Stimulated activated CD8-positive, alpha-beta memory T cell treated with anti-CD3 and anti-CD28 coated beads, Interleukin-12 subunit alpha, Interleukin-12 subunit beta, amount 100 ng/mL, for 1 hour (primary cell): ENCODE data around the gene PHF23.
"Not testable (repeated sequence)": the region's sequence is repeated elsewhere in the genome, so short reads cannot be mapped to it uniquely, and the experiment has no call there.

Experiments used
- DNase-seq: peaks from one replicate; pipeline ENCODE4 v3.0.0-alpha.2; 2020; ENCODE audit warnings: low read depth

PHF23 gene

GRCh38 chr17:7258731-7259554 lies 19.7 kb upstream of the PHF23 start:
- DNase-seq = no peak

GRCh38 chr17:7256766-7257456 lies 17.7 kb upstream of the PHF23 start:
- no peak for DNase-seq

DNA sequence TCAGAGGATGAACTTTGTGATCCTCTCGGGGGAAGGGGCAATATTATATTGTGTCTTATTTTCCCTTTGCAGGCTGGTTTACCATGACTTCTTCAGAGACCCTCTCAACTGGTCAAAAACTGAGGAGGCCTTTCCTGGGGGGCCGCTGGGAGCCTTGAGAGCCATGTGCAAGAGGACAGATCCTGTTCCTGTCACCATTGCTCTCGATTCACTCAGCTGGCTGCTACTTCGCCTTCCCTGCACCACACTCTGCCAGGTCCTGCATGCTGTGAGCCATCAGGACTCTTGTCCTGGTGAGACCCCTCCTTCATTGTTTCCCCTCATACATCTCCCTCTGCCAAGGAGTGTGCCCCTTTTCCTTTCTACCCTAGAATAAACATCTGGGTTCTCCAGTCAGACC lies 15.3 kb upstream of the PHF23 start:
- DNase-seq = no peak

DNA sequence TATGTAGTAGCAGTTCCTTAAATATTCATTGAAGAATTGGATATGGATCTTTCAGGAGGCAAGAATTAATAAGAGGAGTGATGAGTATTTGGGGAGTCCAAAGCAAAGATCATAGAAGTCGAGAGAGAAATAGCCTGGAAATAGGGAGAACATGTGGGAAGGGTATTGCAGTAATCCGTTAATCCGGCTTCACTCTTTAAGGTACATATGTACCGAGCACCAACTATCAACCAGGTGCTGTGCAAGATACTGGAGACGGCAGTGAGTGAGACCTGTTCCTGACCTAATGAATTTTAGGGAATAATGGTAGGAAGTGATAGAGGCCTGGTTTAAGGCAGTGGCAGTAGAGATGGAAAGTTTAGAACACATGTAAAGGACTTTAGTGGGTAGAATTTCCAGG lies 13.8 kb upstream of the PHF23 start:
- no peak for DNase-seq

GRCh38 chr17:7252176-7253043 lies 13.2 kb upstream of the PHF23 start, which contains the start of gene ELP5:
TSS of gene ELP5 (plus strand) at chr17:7252215. CDS start at chr17:7252551, 336 bp downstream.
- peak; percentile 75 for DNase-seq

GRCh38 chr17:7251661-7252175 lies 12.5 kb upstream of the PHF23 start, which contains the start of gene CTDNEP1:
TSS of gene CTDNEP1 (minus strand) at chr17:7251734. CDS start at chr17:7251296, 438 bp downstream.
- peak; percentile 100 for DNase-seq

GRCh38 chr17:7250695-7251627 lies 11.7 kb upstream of the PHF23 start:
- DNase-seq = no peak

DNA sequence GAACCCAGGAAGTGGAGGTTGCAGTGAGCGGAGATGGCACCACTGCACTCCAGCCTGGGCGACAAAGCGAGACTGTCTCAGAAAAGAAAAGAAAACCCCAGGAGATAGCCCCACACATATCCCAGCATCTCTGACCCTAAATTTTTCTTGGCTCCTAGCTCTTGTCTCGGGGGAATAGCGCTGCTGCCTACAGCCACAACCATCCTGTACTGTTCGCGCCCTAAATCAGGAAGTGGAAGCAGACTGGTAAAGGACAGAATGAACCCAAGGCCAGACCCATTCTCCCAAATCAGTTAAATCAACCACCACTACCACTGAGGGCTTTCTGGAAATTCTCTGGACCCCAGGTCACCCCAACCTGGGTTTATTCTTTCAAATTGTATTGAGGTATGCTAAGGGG lies 10.6 kb upstream of the PHF23 start:
- no peak for DNase-seq

GRCh38 chr17:7249214-7249613 lies 10.0 kb upstream of the PHF23 start:
- DNase-seq = no peak

- DNase-seq = no peak
Measured at GRCh38 chr17:7248796-7249195, 9.5 kb upstream of the PHF23 start.

DNA sequence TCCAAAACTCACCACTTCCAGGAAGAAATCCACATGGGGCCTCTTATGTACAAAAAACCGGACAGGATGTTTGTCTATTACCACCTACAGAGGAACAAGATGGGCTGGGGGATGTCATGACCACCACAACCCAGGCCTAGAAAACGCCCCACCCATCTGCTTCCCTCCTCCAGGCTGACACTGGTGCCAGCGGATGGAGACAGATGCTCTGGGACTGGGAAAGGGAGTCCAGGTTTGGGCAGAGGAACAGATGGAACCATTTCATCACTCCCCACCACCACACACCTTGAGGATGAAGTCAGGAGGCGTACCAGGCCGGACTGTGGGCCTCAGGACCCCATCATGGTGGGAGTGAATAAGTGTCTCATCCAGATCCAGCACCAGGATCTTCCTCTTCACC lies 7.5 kb upstream of the PHF23 start:
- DNase-seq = no peak

GRCh38 chr17:7243838-7244237 lies 4.6 kb upstream of the PHF23 start:
- not testable (repeated sequence) for DNase-seq

- DNase-seq = no peak
Measured at GRCh38 chr17:7243453-7243729, 4.1 kb upstream of the PHF23 start.

DNA sequence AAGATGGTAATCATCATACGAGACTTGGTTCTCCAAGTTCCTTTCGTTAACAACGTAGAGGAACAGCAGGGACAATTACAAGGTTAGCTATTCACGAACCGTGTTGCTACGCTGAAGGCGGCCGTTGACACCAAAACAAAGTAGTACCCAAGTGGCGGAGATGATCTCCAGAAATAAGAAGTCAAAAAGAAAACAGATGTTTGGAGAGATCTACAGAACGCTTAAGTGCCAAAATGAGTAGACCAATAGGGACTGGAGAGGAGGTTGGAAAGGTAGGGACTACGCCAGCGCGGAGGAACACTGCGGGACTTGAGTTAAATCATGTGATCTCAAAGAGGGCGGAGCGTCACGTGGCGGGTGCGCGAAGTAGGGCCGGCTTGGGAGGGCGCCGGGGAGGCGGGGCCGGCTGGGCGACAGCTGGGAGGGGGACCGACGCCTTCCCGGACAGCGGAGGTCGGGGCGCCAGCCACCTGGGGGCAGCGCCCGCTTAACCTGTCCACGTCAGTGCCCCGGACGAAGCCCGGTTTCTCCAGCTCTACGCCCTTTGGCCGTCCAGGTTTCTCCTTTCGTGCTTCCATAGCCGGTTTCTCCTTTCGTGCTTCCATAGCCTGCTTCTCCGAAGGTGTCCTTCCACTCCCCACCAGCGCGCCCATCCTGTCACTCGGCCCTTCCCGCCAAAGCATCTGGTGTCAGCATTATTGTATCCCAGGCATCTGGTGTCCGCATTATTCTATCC lies 3.6 kb upstream of the PHF23 start:
- peak; percentile 92 for DNase-seq

DNA sequence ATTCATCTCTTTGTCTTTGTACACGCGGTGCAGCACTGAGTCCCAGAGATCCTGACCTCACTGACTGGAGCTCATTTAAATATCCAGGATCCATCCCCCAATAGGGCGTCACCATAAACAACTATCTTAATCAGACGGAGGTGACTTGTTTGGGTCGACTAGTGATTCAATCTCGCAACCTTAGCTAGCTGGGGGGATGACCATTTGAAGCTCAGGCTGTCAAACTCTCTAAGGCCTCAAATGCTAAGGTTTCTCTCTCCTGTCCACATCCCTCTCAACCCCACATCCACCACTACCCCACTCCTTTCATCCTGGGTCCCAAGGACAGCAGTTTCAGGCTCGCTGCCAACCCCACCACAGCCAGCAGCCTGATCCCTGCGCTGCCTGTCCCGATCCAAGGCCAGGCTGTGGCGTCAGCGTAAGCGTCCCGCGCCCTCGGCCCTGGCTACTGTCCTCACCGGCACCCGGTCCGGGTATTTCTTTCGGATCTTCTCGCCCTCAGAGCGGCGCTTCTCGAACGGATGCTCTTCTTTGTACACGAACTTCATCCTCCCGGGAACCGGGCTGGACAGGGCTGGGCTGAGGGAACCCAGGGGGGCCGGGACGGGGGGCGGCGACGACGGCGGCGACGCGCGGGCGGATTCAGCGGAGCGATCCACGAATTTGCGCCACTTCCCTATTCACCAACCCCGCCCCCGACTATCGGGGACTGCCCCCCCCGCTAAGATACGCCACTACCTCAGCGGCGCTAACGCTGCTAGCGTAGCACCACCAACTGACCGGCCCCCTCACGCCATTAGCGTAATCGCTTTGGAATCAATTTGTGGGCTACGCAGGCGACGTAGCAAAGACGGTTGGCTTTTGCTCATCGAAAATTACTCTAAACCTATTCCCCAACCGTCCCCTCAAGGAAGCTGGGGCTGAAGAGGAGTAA lies 2.8 kb upstream of the PHF23 start, which contains the start of gene GABARAP:
GABARAP (minus strand) TSS at position 667 of the 934 bp plus-strand sequence; CDS start at position 548, 119 bp downstream.
- peak; percentile 91 for DNase-seq

DNA sequence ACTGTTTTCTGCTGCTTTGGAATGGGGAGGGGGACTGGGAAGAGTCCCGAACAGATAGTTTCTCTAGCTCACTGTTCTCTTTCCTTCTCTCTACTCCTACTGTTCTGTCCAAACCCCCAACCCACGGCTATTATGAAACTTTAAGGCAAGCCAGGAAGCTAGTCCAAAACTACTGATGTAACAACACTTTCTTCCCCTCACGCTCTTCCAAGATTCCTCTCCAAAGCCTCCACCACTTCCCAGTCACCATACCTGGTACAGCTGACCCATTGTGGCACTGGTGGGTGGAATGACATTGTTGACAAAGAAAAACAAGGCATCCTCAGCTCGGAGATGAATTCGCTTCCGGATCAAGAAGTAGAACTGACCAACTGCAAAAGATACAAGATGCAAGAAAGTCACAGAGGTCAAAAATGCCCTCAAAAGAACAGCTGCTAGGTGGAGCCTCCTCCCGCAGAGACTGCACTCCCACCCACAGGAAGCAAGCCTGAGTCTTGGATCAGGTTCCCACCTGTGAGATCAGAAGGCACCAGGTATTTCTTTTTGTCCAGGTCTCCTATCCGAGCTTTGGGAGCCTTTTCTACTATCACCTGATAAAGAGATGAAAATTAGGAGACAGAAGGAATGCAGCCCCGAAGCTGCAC lies 2.0 kb upstream of the PHF23 start:
- no peak for DNase-seq

DNA sequence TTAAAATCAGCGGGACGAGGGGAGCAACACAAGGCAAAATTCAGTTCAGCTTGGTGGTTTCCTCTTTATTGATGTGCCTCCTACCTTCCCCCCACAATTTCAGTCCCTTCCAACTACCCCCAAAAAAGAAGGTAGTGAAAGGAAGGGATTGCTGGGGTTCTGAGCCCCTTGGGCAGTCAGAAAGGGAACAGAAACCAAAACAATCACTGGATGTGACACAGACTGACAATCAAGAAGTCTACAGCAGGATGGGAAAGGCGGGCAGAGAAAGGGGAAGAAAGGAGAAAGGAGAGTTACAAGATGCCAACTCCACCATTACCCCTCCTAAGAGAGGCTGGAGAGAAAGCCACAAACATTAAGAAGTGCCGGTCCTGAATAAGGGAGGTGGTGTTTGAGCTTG lies 1.1 kb upstream of the PHF23 start:
- no peak for DNase-seq

DNA sequence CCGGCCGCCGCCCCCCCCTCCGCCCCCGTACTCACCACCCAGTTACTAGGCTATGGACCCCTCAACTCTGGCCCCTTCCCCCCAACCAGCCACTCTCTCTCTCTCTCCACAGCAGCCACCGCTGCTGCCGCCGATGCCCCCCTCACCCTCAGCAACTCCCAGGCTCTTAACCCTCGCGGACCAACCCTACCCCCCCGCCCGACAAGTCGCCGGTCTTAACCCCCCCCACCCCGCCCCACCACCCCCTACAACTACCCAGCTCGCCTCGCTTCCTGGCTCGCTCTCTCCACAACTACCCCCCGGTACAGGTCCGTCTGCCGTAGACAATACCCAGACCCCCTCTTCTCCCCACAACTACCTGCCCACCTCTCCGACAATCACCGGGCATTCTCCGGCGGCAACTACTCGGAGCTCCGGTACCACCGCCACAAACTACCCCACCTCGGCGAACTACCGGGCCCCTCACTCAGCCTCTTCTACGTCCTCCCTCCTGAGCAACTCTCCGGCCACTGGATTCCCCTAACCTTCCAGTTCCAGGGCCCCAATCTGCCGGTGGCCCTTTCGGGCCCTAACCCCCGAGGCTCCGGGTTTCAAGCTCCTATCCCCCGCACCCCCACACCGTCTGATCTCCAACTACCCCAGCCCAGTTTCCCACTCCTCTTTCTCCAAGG lies 702 bp downstream of the PHF23 start:
- no peak for DNase-seq
